ENCODE results near the gene SLC25A3.

The SLC25A3 gene

DNA sequence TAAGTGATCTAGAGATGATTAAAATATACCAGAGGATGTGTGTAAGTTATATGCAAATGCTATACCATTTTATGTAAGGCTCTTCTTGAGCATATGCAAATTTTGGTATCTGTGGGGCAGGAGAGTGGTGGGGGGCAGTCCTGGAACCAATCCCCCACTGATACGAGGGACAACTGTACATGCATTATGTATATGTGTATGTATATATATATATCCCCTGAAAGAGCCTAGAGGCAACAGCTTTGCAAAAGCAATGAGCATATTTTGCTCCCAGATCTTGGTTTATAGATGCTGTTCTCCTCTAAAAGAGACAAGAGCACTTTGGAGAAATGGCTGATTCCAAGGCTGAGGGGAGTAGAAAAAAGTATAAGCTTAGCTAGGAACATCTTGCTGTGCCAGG is 12.4 kb upstream of the SLC25A3 start:
- Histone ChIP-seq H3K4me3 (ENCODE audit: low read depth, low read length) (no peak overlapping the region), H3K27ac (ENCODE audit: extremely low read depth, low read depth, low read length) (no peak overlapping the region), H3K9me3 (ENCODE audit: control insufficient read depth, insufficient read depth, low read depth, low read length) (no peaks in the 10 kb centered on the region), H3K4me1 (ENCODE audit: control insufficient read depth, insufficient read depth, low read length) (0 out of 2 replicates have a peak, but pooled peaks cover 6% of the 10 kb centered on the region), H3K36me3 (ENCODE audit: control insufficient read depth in 2 of 2, insufficient read depth in 1 of 2, low read length in 2 of 2) (no peaks in the 10 kb centered on the region)
- ChIA-PET CTCF (interaction anchor here (0.7 to 1.9 kb wide), 2 partner anchors 15 to 1591 kb away, joined by 3 to 8 read pairs; no protein-coding TSS in a partner anchor), POLR2A (interaction anchor here (1.5 kb wide), 1 partner anchor 13 kb away, joined by 7 read pairs; the partner anchor contains the start of gene SLC25A3)
- TF ChIP-seq ZNF561 (tag by site-specific recombination; IDR thresholded peaks at IDR 0.05; ENCODE audit: borderline replicate concordance) (no peak), ZNF837 (tag by site-specific recombination; IDR thresholded peaks at IDR 0.05) (no peak), SP2 (tag by site-specific recombination; IDR thresholded peaks at IDR 0.05) (no peak), ZNF266 (tag by site-specific recombination; IDR thresholded peaks at IDR 0.05; ENCODE audit: low read depth) (no peak), ZNF624 (tag by site-specific recombination; IDR thresholded peaks at IDR 0.05) (no peak), REST (tag by site-specific recombination; IDR thresholded peaks at IDR 0.05) (no peak), ZFP37 (tag by site-specific recombination; IDR thresholded peaks at IDR 0.05) (no peak), ZBTB20 (tag by site-specific recombination; IDR thresholded peaks at IDR 0.05) (no peak), ZNF211 (tag by site-specific recombination; IDR thresholded peaks at IDR 0.05; ENCODE audit: low read depth) (no peak), ZNF221 (tag by site-specific recombination; IDR thresholded peaks at IDR 0.05; ENCODE audit: borderline replicate concordance) (no peak), ZNF16 (tag by site-specific recombination; IDR thresholded peaks at IDR 0.05; ENCODE audit: low read depth) (no peak), ZNF354C (tag by site-specific recombination; IDR thresholded peaks at IDR 0.05; ENCODE audit: borderline replicate concordance, low read depth) (no peak), ZSCAN5A (tag by site-specific recombination; IDR thresholded peaks at IDR 0.05) (no peak), ZNF610 (tag by site-specific recombination; IDR thresholded peaks at IDR 0.05; ENCODE audit: borderline replicate concordance) (no peak), OSR2 (tag by site-specific recombination; IDR thresholded peaks at IDR 0.05) (no peak), ZFP3 (tag by site-specific recombination; IDR thresholded peaks at IDR 0.05; ENCODE audit: low read depth) (no peak), FEZF1 (tag by site-specific recombination; IDR thresholded peaks at IDR 0.05) (no peak), ZFP41 (tag by site-specific recombination; IDR thresholded peaks at IDR 0.05; ENCODE audit: borderline replicate concordance) (no peak)
- TF ChIP-seq, protein P1, sequence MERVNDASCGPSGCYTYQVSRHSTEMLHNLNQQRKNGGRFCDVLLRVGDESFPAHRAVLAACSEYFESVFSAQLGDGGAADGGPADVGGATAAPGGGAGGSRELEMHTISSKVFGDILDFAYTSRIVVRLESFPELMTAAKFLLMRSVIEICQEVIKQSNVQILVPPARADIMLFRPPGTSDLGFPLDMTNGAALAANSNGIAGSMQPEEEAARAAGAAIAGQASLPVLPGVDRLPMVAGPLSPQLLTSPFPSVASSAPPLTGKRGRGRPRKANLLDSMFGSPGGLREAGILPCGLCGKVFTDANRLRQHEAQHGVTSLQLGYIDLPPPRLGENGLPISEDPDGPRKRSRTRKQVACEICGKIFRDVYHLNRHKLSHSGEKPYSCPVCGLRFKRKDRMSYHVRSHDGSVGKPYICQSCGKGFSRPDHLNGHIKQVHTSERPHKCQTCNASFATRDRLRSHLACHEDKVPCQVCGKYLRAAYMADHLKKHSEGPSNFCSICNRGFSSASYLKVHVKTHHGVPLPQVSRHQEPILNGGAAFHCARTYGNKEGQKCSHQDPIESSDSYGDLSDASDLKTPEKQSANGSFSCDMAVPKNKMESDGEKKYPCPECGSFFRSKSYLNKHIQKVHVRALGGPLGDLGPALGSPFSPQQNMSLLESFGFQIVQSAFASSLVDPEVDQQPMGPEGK (tag by site-specific recombination; IDR thresholded peaks at IDR 0.05): no peak
- TF ChIP-seq, protein P2, sequence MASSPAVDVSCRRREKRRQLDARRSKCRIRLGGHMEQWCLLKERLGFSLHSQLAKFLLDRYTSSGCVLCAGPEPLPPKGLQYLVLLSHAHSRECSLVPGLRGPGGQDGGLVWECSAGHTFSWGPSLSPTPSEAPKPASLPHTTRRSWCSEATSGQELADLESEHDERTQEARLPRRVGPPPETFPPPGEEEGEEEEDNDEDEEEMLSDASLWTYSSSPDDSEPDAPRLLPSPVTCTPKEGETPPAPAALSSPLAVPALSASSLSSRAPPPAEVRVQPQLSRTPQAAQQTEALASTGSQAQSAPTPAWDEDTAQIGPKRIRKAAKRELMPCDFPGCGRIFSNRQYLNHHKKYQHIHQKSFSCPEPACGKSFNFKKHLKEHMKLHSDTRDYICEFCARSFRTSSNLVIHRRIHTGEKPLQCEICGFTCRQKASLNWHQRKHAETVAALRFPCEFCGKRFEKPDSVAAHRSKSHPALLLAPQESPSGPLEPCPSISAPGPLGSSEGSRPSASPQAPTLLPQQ (tag by site-specific recombination; IDR thresholded peaks at IDR 0.05): no peak

All from HEK293 (cell line).